Measurements from ENCODE around the gene PLA2G4D. TPM values are rescaled to one million over a fixed set of nuclear protein-coding genes. Genes with fewer than 3 reads are reported as not detected.

PLA2G4D gene
- total and polyA plus RNA-seq, 5 donors from 2014 or later, result not detected

DNA sequence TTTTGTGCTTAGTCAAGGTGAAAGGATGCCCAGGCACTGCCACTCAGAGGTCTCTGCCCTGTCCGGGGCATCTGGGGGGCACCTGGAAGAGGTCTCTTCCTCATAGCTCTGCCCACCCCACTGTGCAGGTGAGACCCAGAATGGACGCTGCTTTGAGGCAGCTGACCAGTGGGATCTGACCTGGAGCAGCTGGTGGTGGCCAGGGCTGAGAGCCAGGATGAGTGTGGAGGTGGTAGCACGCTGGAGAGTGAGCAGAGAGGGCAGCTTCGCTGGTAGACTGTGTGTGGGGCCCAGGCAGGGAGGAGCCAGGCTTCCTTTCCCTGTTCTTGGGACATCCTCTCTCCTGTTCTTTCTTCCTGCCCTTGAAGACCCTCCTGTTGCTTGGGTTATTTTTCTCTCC is 41.4 kb downstream of the PLA2G4D start:
- DNase-seq, result no peak
- Histone ChIP-seq H3K4me3 (ENCODE audit: low read depth, low read length) (no peak overlapping the region), H3K36me3 (ENCODE audit: control insufficient read depth, insufficient read depth, low read length) (no peaks in the 10 kb centered on the region), H3K27me3 (ENCODE audit: control insufficient read depth, insufficient read depth, low read length) (peaks cover 4% of the 10 kb centered on the region), H3K9me3 (ENCODE audit: control insufficient read depth in 2 of 2, low read length in 2 of 2) (no peaks in the 10 kb centered on the region), H3K27ac (ENCODE audit: insufficient read depth, low read length, poor library complexity, severe bottlenecking) (no peak overlapping the region), H3K4me1 (ENCODE audit: control insufficient read depth, insufficient read depth, low read length, poor library complexity, severe bottlenecking) (peaks cover 7% of the 10 kb centered on the region)
- Mint-ChIP-seq H3K27me3 (peaks cover 42% of the 10 kb centered on the region), H3K4me3 (no peak overlapping the region), H3K9me3 (peaks cover 0 to 4% (median 0%) of the 10 kb centered on the region in 7 donors), H3K4me1 (peaks cover 0 to 9% (median 3%) of the 10 kb centered on the region in 4 donors), H3K27ac (peak overlapping the region in 1 of 3 donors; percentile 5), H3K36me3 (no peaks in the 10 kb centered on the region)
- ATAC-seq (ENCODE audit: low read depth in 2 of 2), result no peak

DNA sequence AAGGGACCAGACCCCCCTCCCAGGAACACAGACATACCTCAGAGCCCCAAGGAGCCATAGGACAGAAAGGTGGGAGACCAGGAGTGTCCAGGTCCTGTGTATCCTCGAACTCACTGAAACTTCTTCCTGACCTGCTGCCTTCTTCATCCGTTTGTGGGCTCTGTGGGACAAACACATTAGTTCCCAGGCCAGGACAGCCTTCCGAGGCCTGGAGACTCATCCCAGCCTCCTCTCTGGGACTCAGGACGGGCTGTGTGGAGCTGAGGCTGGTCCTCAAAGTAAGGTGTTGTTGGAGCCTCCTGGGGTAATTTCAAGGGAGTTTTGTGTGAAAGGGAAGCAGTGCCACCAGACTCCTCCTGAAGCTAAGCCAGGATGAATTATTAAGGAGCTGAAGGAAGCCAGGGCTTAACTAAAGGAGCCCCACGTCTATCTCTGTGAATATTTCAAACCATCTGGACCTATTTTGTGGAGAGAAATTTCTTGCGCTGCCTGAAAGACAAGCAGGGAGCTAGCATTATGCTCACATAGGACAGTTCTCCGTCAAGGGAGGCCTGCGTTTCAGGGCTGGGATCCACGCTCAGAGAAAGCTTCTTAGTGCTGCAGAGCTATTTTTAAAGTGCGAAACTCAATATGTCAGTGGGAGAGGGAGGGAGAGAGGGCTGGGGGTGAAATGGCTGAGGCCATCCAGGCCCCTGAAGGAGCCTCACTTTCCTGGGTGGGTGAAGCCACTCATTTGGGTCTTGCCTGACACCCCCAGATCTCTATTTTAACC is 43.7 kb downstream of the PLA2G4D start:
- Histone ChIP-seq H3K36me3 (ENCODE audit: control insufficient read depth, insufficient read depth, low read length) (no peaks in the 10 kb centered on the region), H3K4me3 (ENCODE audit: low read depth, low read length) (no peak overlapping the region), H3K27ac (ENCODE audit: insufficient read depth, low read length, poor library complexity, severe bottlenecking) (no peak overlapping the region), H3K27me3 (ENCODE audit: control insufficient read depth, insufficient read depth, low read length) (no peaks in the 10 kb centered on the region), H3K9me3 (ENCODE audit: control insufficient read depth in 2 of 2, low read length in 2 of 2) (no peaks in the 10 kb centered on the region), H3K4me1 (ENCODE audit: control insufficient read depth, insufficient read depth, low read length, poor library complexity, severe bottlenecking) (no peaks in the 10 kb centered on the region)
- Mint-ChIP-seq H3K27me3 (peaks cover 19% of the 10 kb centered on the region), H3K36me3 (no peaks in the 10 kb centered on the region), H3K9me3 (peaks cover 0 to 2% (median 0%) of the 10 kb centered on the region in 7 donors), H3K27ac (no peak overlapping the region), H3K4me3 (no peak overlapping the region), H3K4me1 (no peaks in the 10 kb centered on the region)
- ATAC-seq (ENCODE audit: low read depth in 2 of 2) (no peak), DNase-seq (no peak)

DNA sequence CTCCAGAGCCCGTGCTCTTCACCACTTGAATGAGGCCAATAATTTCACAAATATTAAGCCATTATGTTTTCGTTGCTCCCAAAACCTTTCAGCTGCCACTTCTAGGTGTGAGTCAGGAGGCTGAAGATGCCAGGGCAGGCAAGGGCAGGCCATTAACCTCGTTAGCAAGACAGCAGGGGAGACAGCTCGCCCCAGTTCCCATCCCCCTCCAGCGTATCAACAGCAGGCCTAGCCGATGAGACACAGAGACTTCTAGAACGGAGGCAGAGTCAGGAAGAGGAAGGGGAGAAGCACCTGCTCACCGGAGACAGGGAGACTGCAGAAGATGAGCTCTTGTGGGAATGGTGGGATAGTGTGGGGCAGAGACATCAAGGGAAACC is 45.6 kb downstream of the PLA2G4D start:
- no peaks in the 10 kb centered on the region for H3K9me3 ChIP-seq (ENCODE audit: control insufficient read depth in 2 of 2, low read length in 2 of 2)
- H3K27ac Mint-ChIP-seq, result no peak overlapping the region
- no peak overlapping the region for H3K27ac ChIP-seq (ENCODE audit: insufficient read depth, low read length, poor library complexity, severe bottlenecking)
- no peaks in the 10 kb centered on the region for H3K36me3 ChIP-seq (ENCODE audit: control insufficient read depth, insufficient read depth, low read length)
- DNase-seq, result no peak
- H3K9me3 Mint-ChIP-seq, result peaks cover 0 to 2% (median 0%) of the 10 kb centered on the region in 7 donors
- no peak for ATAC-seq (ENCODE audit: low read depth in 2 of 2)
- H3K36me3 Mint-ChIP-seq, result no peaks in the 10 kb centered on the region
- H3K27me3 ChIP-seq (ENCODE audit: control insufficient read depth, insufficient read depth, low read length), result no peaks in the 10 kb centered on the region
- peak overlapping the region in 1 of 4 donors; percentile 38 for H3K4me3 Mint-ChIP-seq
- peaks cover 0 to 4% (median 0%) of the 10 kb centered on the region in 4 donors for H3K4me1 Mint-ChIP-seq
- no peaks in the 10 kb centered on the region for H3K4me1 ChIP-seq (ENCODE audit: control insufficient read depth, insufficient read depth, low read length, poor library complexity, severe bottlenecking)
- H3K27me3 Mint-ChIP-seq, result peaks cover 13% of the 10 kb centered on the region
- H3K4me3 ChIP-seq (ENCODE audit: low read depth, low read length), result no peak overlapping the region

DNA sequence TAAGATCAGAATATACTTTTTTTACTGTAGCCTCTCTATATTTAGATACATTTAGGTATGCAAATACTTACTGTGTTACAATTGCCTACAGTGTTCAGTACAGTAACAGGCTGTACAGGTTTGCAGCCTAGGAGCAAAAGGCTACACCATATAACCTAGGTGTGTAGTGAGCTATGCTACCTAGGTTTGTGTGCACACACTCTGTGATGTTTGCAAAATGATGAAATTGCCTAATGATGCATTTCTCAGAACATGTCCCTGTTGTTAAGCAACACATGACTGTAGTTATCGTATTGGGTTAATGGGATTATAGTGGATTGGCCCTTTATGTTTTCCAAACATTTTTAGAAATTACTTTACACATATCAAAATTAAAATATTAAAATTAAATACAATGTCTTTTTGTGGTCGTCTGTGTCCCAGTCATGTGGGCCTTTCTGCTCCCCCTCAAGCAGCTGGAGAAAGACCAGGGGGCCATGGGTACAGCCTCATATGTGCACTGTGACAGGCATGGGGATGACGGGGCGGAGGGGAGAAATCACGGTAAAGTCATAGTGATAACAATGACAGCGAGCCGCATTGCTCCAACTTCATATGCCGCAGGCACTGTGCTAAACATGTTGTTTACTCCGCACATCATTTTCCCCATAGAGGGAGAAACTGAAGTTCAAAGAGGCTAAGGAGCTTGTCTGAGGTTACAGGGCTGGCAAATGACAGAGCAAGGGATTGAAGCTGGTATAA is 46.1 kb downstream of the PLA2G4D start:
- Histone ChIP-seq H3K27me3 (ENCODE audit: control insufficient read depth, insufficient read depth, low read length) (no peaks in the 10 kb centered on the region), H3K27ac (ENCODE audit: insufficient read depth, low read length, poor library complexity, severe bottlenecking) (no peak overlapping the region), H3K36me3 (ENCODE audit: control insufficient read depth, insufficient read depth, low read length) (no peaks in the 10 kb centered on the region), H3K9me3 (ENCODE audit: control insufficient read depth in 2 of 2, low read length in 2 of 2) (no peaks in the 10 kb centered on the region), H3K4me1 (ENCODE audit: control insufficient read depth, insufficient read depth, low read length, poor library complexity, severe bottlenecking) (no peaks in the 10 kb centered on the region), H3K4me3 (ENCODE audit: low read depth, low read length) (no peak overlapping the region)
- H3K27ac Mint-ChIP-seq, result no peak overlapping the region
- H3K9me3 Mint-ChIP-seq, result peaks cover 0 to 2% (median 0%) of the 10 kb centered on the region in 7 donors
- H3K36me3 Mint-ChIP-seq, result no peaks in the 10 kb centered on the region
- peaks cover 10% of the 10 kb centered on the region for H3K27me3 Mint-ChIP-seq
- no peak overlapping the region for H3K4me3 Mint-ChIP-seq
- ATAC-seq (ENCODE audit: low read depth in 2 of 2) (no peak), DNase-seq (no peak)
- peaks cover 0 to 4% (median 0%) of the 10 kb centered on the region in 4 donors for H3K4me1 Mint-ChIP-seq

DNA sequence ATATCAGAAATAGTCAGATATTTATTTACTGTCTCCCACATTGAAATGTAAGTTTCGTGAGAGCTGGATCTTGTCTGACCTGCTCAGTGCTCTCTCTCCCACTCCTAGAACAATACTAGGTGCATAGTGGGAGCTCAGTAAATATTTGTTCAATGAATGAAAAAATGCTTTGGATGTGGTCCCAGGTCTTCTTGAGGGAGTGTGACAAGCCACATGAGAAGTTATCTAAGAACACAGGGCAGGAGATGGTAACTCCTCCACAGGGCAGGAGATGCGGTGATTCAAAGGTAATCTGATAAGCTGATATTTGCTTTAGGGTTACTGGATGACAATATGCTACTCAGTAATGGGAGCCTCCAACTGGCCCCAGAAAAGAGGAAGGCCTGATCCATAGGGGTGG is 47.8 kb downstream of the PLA2G4D start:
- Histone ChIP-seq H3K9me3 (ENCODE audit: control insufficient read depth in 2 of 2, low read length in 2 of 2) (no peaks in the 10 kb centered on the region), H3K36me3 (ENCODE audit: control insufficient read depth, insufficient read depth, low read length) (no peaks in the 10 kb centered on the region), H3K4me1 (ENCODE audit: control insufficient read depth, insufficient read depth, low read length, poor library complexity, severe bottlenecking) (no peaks in the 10 kb centered on the region), H3K27ac (ENCODE audit: insufficient read depth, low read length, poor library complexity, severe bottlenecking) (no peak overlapping the region), H3K27me3 (ENCODE audit: control insufficient read depth, insufficient read depth, low read length) (no peaks in the 10 kb centered on the region), H3K4me3 (ENCODE audit: low read depth, low read length) (no peak overlapping the region)
- H3K36me3 Mint-ChIP-seq, result no peaks in the 10 kb centered on the region
- H3K4me3 Mint-ChIP-seq, result no peak overlapping the region
- no peak overlapping the region for H3K27ac Mint-ChIP-seq
- peaks cover 0 to 4% (median 0%) of the 10 kb centered on the region in 4 donors for H3K4me1 Mint-ChIP-seq
- DNase-seq, result no peak
- no peaks in the 10 kb centered on the region for H3K9me3 Mint-ChIP-seq
- ATAC-seq (ENCODE audit: low read depth in 2 of 2), result no peak
- peaks cover 6% of the 10 kb centered on the region for H3K27me3 Mint-ChIP-seq

DNA sequence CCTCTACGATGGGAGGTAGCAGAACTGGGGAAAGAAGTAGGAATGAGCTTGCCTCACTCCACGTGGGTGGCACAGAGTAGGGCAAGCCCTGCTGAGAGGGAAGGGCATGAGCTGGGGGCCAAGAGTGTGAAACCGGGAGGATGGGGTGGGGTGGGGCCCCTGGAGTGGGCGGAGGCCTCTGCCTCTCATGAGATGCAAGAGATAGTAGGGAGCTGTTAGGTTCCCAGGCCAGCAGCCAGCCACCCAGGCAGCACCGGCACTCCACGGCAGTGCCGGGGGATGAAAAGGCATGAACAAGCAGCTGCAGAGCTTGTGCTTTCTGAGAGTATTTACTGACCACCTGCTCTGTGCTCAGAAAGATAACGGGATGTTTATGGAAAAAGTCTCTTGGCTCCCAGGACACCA is 49.1 kb downstream of the PLA2G4D start:
- no peak overlapping the region for H3K27ac Mint-ChIP-seq
- Histone ChIP-seq H3K27me3 (ENCODE audit: control insufficient read depth, insufficient read depth, low read length) (no peaks in the 10 kb centered on the region), H3K4me1 (ENCODE audit: control insufficient read depth, insufficient read depth, low read length, poor library complexity, severe bottlenecking) (no peaks in the 10 kb centered on the region), H3K4me3 (ENCODE audit: low read depth, low read length) (no peak overlapping the region), H3K36me3 (ENCODE audit: control insufficient read depth, insufficient read depth, low read length) (no peaks in the 10 kb centered on the region), H3K27ac (ENCODE audit: insufficient read depth, low read length, poor library complexity, severe bottlenecking) (no peak overlapping the region), H3K9me3 (ENCODE audit: control insufficient read depth in 2 of 2, low read length in 2 of 2) (no peaks in the 10 kb centered on the region)
- H3K27me3 Mint-ChIP-seq, result peaks cover 4% of the 10 kb centered on the region
- H3K4me3 Mint-ChIP-seq, result no peak overlapping the region
- ATAC-seq (ENCODE audit: low read depth in 2 of 2) (no peak), DNase-seq (no peak)
- no peaks in the 10 kb centered on the region for H3K36me3 Mint-ChIP-seq
- H3K9me3 Mint-ChIP-seq, result no peaks in the 10 kb centered on the region
- peaks cover 0 to 4% (median 0%) of the 10 kb centered on the region in 4 donors for H3K4me1 Mint-ChIP-seq

DNA sequence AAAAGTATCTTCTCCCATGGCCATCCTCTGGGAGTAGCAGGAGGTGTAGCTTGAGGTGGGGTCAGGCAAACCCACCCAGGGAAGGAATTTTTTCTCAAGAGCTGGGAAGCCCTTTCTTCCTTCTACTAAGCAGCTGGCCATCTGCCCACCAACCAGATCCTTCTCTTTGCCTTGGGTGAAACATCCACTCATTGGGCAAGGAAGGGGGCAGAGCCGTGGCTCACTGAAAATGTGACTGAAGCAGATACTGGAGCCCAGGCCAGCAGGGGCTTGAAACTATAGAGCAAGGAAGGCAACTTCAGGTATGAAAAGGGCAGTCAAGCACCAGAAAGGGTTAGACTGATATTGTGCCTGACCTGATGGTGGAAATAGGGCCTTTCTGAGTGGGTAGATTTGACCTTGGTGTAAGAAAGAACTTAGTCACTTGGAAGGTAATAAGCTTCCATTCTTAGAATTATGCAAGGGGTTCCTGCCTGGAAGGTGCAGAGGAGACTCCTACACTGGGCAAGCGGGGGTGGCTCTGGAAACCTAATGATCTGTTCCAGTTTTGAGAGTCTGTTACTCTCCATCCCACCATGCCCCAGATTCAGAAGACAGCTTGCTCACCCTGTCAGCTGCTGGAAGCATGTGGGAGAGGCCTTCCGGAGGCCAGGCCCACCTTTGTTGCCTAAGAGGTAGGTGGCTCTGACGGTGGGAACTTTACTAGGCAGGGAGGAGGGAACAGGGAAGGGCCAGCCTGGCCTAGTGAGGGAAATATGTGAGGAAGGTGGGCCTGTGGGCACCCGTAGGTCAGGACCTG is 51.6 kb downstream of the PLA2G4D start:
- H3K27ac Mint-ChIP-seq, result peak overlapping the region in 1 of 3 donors; percentile 23
- no peaks in the 10 kb centered on the region for H3K4me1 ChIP-seq (ENCODE audit: control insufficient read depth, insufficient read depth, low read length, poor library complexity, severe bottlenecking)
- DNase-seq, result no peak
- H3K9me3 Mint-ChIP-seq, result no peaks in the 10 kb centered on the region
- H3K27ac ChIP-seq (ENCODE audit: insufficient read depth, low read length, poor library complexity, severe bottlenecking), result no peak overlapping the region
- H3K27me3 ChIP-seq (ENCODE audit: control insufficient read depth, insufficient read depth, low read length), result no peaks in the 10 kb centered on the region
- no peaks in the 10 kb centered on the region for H3K27me3 Mint-ChIP-seq
- no peak overlapping the region for H3K4me3 Mint-ChIP-seq
- no peak overlapping the region for H3K4me3 ChIP-seq (ENCODE audit: low read depth, low read length)
- peaks cover 0 to 4% (median 0%) of the 10 kb centered on the region in 4 donors for H3K4me1 Mint-ChIP-seq
- no peaks in the 10 kb centered on the region for H3K9me3 ChIP-seq (ENCODE audit: control insufficient read depth in 2 of 2, low read length in 2 of 2)
- no peaks in the 10 kb centered on the region for H3K36me3 ChIP-seq (ENCODE audit: control insufficient read depth, insufficient read depth, low read length)
- no peaks in the 10 kb centered on the region for H3K36me3 Mint-ChIP-seq
- ATAC-seq (ENCODE audit: low read depth in 2 of 2), result no peak
